Effector memory CD4-positive, alpha-beta T cell (primary cell): ENCODE data around the gene PCDHGA10.
"Not testable (repeated sequence)": the region's sequence is repeated elsewhere in the genome, so short reads cannot be mapped to it uniquely, and the experiment has no call there.

ENCODE experiments used
- DNase-seq, 3 donors: peaks; one replicate each; pipeline ENCODE4 v3.0.0-alpha.2; 2020
- H3K27ac ChIP-seq: 2 replicates; pipeline ENCODE4 v1.7.0; 2013; ENCODE audit warnings: mild to moderate bottlenecking, low read length, moderate library complexity; ENCODE audit not compliant: insufficient read depth, poor library complexity, severe bottlenecking
- H3K27me3 ChIP-seq: replicated peaks from 2 replicates; pipeline ENCODE4 v1.7.0; 2013; ENCODE audit warnings: mild to moderate bottlenecking, low read length; ENCODE audit not compliant: insufficient read depth, control insufficient read depth, poor library complexity, severe bottlenecking
- H3K36me3 ChIP-seq: 2 replicates; pipeline ENCODE4 v1.7.0; 2013; ENCODE audit warnings: mild to moderate bottlenecking, low read length, moderate library complexity; ENCODE audit not compliant: control insufficient read depth, insufficient read depth
- H3K4me1 ChIP-seq: 2 replicates; pipeline ENCODE4 v1.7.0; 2013; ENCODE audit warnings: low read length, mild to moderate bottlenecking; ENCODE audit not compliant: control insufficient read depth, insufficient read depth, poor library complexity, severe bottlenecking
- H3K4me3 ChIP-seq: 2 replicates; pipeline ENCODE4 v1.7.0; 2013; ENCODE audit warnings: low read length, low read depth, mild to moderate bottlenecking; ENCODE audit not compliant: insufficient read depth, poor library complexity, severe bottlenecking
- H3K9me3 ChIP-seq: 2 replicates; pipeline ENCODE4 v1.7.0; 2013; ENCODE audit warnings: mild to moderate bottlenecking, low read length, moderate library complexity; ENCODE audit not compliant: control insufficient read depth

PCDHGA10 gene

DNA sequence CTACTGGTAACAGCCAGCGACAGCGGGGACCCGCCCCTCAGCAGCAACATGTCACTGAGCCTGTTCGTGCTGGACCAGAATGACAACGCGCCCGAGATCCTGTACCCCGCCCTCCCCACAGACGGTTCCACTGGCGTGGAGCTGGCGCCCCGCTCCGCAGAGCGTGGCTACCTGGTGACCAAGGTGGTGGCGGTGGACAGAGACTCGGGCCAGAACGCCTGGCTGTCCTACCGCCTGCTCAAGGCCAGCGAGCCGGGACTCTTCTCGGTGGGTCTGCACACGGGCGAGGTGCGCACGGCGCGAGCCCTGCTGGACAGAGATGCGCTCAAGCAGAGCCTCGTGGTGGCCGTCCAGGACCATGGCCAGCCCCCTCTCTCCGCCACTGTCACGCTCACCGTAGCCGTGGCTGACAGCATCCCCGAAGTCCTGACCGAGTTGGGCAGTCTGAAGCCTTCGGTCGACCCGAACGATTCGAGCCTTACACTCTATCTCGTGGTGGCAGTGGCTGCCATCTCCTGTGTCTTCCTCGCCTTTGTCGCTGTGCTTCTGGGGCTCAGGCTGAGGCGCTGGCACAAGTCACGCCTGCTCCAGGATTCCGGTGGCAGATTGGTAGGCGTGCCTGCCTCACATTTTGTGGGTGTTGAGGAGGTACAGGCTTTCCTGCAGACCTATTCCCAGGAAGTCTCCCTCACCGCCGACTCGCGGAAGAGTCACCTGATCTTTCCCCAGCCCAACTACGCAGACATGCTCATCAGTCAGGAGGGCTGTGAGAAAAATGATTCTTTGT, 18.2 kb upstream of the PCDHGA10 start:
- H3K36me3 ChIP-seq, H3K4me1 ChIP-seq, H3K27ac ChIP-seq, H3K4me3 ChIP-seq, H3K9me3 ChIP-seq, DNase-seq: not testable (repeated sequence)
- peaks cover 13% of the 10 kb centered on the region for H3K27me3 ChIP-seq

- DNase-seq, H3K4me3 ChIP-seq, H3K4me1 ChIP-seq, H3K36me3 ChIP-seq, H3K27ac ChIP-seq, H3K9me3 ChIP-seq: not testable (repeated sequence)
- peaks cover 16% of the 10 kb centered on the region for H3K27me3 ChIP-seq
These were observed 14.8 kb upstream of the PCDHGA10 start, which contains the start of gene PCDHGB5 for GRCh38 chr5:141397756-141398551. Gene PCDHGB5, plus strand, starts transcription at chr5:141397947. Its CDS starts 181 bp downstream, at chr5:141398128.

DNA sequence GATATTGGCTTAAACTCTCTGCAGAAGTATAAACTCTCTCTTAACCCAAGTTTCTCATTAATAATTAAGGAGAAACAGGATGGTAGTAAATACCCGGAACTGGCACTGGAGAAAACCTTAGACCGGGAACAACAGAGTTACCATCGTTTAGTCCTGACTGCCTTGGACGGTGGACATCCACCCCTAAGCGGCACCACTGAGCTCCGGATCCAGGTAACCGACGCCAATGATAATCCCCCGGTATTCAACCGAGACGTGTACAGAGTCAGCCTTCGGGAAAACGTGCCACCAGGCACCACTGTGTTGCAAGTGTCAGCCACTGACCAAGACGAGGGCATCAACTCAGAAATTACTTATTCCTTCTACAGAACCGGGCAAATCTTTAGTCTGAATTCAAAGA, 14.2 kb upstream of the PCDHGA10 start:
- no peak overlapping the region for H3K4me3 ChIP-seq

GRCh38 chr5:141399555-141400258, 13.1 kb upstream of the PCDHGA10 start:
- Histone ChIP-seq H3K9me3 (peaks cover 4% of the 10 kb centered on the region), H3K27me3 (peaks cover 21% of the 10 kb centered on the region), H3K36me3 (no peaks in the 10 kb centered on the region), H3K4me1 (no peaks in the 10 kb centered on the region), H3K27ac (no peak overlapping the region), H3K4me3 (no peak overlapping the region)
- no peak for DNase-seq

More for the DNA sequence above, 14.2 kb upstream of the PCDHGA10 start:
- DNase-seq: no peak
- H3K27me3 ChIP-seq: peaks cover 16% of the 10 kb centered on the region
- H3K4me1 ChIP-seq: no peaks in the 10 kb centered on the region
- no peak overlapping the region for H3K27ac ChIP-seq
- H3K36me3 ChIP-seq: no peaks in the 10 kb centered on the region
- H3K9me3 ChIP-seq: peaks cover 4% of the 10 kb centered on the region

DNA sequence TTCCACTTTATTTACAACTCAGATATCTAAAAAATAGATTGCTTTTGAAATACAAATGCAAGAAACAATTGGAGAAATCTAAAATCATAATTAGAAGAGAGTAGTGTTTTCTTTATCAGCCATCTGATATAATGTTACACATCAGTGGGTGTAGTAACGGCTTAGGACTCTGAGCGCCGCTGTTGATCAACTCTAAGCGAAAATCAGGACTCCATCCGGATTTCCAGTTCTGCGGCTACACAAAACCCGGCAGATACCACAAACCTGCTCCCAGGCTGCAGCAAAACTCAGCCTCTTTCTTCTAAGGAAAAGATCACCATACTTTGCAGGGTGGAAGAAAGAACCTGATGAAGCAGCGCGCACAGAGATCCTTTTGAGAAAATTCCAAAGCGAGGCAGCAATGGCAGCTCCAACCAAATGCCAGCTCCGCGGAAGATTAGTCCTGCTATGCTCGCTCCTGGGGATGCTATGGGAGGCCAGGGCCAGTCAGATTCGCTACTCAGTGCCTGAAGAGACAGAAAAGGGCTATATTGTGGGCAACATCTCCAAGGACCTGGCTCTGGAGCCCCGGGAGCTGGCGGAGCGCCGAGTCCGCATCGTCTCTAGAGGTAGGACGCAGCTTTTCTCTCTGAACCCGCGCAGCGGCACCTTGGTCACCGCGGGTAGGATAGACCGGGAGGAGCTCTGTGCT, 10.1 kb upstream of the PCDHGA10 start, which contains the start of gene PCDHGA9:
Gene PCDHGA9 (plus strand): TSS at position 226 of the 691 bp plus-strand sequence. CDS start 175 bp downstream, at position 401.
- Histone ChIP-seq H3K4me3 (no peak within 1 kb of the TSS), H3K27ac (no peak within 1 kb of the TSS), H3K9me3 (peaks cover 4% of the 10 kb centered on the region), H3K36me3 (no peaks in the 10 kb centered on the region), H3K4me1 (no peaks in the 10 kb centered on the region), H3K27me3 (peaks cover 31% of the 10 kb centered on the region)
- no peak for DNase-seq

DNA sequence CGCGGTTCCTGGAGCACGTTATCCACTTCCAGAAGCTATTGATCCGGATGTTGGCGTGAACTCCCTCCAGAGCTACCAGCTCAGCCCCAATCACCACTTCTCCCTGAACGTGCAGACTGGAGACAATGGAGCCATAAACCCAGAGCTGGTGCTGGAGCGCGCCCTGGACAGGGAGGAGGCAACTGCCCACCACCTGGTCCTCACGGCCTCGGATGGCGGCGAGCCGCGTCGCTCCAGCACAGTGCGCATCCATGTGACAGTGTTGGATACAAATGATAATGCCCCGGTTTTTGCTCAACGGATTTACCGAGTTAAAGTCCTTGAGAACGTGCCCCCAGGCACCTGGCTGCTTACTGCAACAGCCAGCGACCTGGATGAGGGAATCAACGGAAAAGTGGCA, 9.4 kb upstream of the PCDHGA10 start:
- Histone ChIP-seq H3K9me3 (peaks cover 4% of the 10 kb centered on the region), H3K27ac (no peak overlapping the region), H3K4me3 (no peak overlapping the region), H3K27me3 (peaks cover 33% of the 10 kb centered on the region), H3K36me3 (no peaks in the 10 kb centered on the region), H3K4me1 (no peaks in the 10 kb centered on the region)
- no peak for DNase-seq

GRCh38 chr5:141407790-141408505, 4.8 kb upstream of the PCDHGA10 start, which contains the start of gene PCDHGB6:
Gene PCDHGB6, plus strand, starts transcription at chr5:141408021. Its CDS starts 182 bp downstream, at chr5:141408203.
- H3K4me3 ChIP-seq, H3K27ac ChIP-seq, DNase-seq: not testable (repeated sequence)

GRCh38 chr5:141409598-141410306, 3.0 kb upstream of the PCDHGA10 start:
- no peak overlapping the region for H3K4me3 ChIP-seq
- no peaks in the 10 kb centered on the region for H3K36me3 ChIP-seq
- peaks cover 3% of the 10 kb centered on the region for H3K9me3 ChIP-seq
- no peak for DNase-seq
- H3K27ac ChIP-seq: no peak overlapping the region
- peaks cover 45% of the 10 kb centered on the region for H3K27me3 ChIP-seq
- peaks cover 4% of the 10 kb centered on the region for H3K4me1 ChIP-seq

More at GRCh38 chr5:141407790-141408505, 4.8 kb upstream of the PCDHGA10 start, which contains the start of gene PCDHGB6:
- H3K4me1 ChIP-seq, H3K36me3 ChIP-seq, H3K9me3 ChIP-seq: not testable (repeated sequence)
- H3K27me3 ChIP-seq: peaks cover 39% of the 10 kb centered on the region
